Measurements from ENCODE around the gene F2RL3.
"Not testable (repeated sequence)": the region's sequence is repeated elsewhere in the genome, so short reads cannot be mapped to it uniquely, and the experiment has no call there.

The F2RL3 gene

DNA sequence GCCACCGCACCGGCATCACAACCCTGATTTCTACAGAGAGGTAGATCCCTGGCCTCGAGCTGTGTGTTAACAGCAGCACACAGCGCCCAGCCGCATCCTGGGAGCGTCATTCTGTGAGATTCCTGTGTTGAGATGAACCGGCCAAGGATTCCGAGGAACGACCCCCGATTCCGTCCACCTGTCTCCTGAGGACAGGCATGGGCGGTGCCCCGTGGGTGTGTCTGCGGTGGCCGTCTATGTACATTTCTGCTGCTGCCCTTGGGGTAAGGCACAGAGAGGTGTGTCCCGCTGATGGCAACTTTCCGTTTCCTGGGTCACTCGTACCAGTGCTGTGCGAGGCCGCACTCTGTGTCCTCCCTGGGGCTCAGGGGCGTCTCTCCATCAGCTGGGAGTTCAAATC, 16.1 kb upstream of the F2RL3 start:
- no peaks in the 10 kb centered on the region for H3K4me1 ChIP-seq (ENCODE audit: insufficient read depth, low read length, severe bottlenecking)
- peaks cover 60% of the 10 kb centered on the region for H3K36me3 ChIP-seq (ENCODE audit: insufficient read depth, low read length)
- H3F3A ChIP-seq (ENCODE audit: insufficient read depth, low read length): no peaks in the 10 kb centered on the region
- H3K4me2 ChIP-seq (ENCODE audit: low read length): no peak overlapping the region
- no peaks in the 10 kb centered on the region for H3K9me3 ChIP-seq (ENCODE audit: low read length)
- H3K9ac ChIP-seq (ENCODE audit: low read length): no peak overlapping the region
- no peak overlapping the region for H2AFZ ChIP-seq (ENCODE audit: low read length)
- TF ChIP-seq EZH2 (IDR thresholded peaks at IDR 0.05; ENCODE audit: borderline replicate concordance, low read length): no peak
- no peak for TF ChIP-seq CTCF (IDR thresholded peaks at IDR 0.05; ENCODE audit: low read length)
- no peaks in the 10 kb centered on the region for H3K27me3 ChIP-seq (ENCODE audit: insufficient read depth, low read length)
- no peaks in the 10 kb centered on the region for H4K20me1 ChIP-seq (ENCODE audit: insufficient read depth, low read length)
- no peak overlapping the region for H3K4me3 ChIP-seq (ENCODE audit: low read depth, low read length, poor library complexity, severe bottlenecking)
- no peak overlapping the region for H3K27ac ChIP-seq (ENCODE audit: low read depth, low read length, poor library complexity, severe bottlenecking)
- no peaks in the 10 kb centered on the region for H3K9me2 ChIP-seq (ENCODE audit: low read depth, low read length)
- H3K79me2 ChIP-seq (ENCODE audit: insufficient read depth, low read length): no peaks in the 10 kb centered on the region

- Histone ChIP-seq H3K79me2 (ENCODE audit: insufficient read depth, low read length) (no peaks in the 10 kb centered on the region), H3K4me2 (ENCODE audit: low read length) (no peak overlapping the region)
Observed at GRCh38 chr19:16873594-16873993, 15.2 kb upstream of the F2RL3 start.

DNA sequence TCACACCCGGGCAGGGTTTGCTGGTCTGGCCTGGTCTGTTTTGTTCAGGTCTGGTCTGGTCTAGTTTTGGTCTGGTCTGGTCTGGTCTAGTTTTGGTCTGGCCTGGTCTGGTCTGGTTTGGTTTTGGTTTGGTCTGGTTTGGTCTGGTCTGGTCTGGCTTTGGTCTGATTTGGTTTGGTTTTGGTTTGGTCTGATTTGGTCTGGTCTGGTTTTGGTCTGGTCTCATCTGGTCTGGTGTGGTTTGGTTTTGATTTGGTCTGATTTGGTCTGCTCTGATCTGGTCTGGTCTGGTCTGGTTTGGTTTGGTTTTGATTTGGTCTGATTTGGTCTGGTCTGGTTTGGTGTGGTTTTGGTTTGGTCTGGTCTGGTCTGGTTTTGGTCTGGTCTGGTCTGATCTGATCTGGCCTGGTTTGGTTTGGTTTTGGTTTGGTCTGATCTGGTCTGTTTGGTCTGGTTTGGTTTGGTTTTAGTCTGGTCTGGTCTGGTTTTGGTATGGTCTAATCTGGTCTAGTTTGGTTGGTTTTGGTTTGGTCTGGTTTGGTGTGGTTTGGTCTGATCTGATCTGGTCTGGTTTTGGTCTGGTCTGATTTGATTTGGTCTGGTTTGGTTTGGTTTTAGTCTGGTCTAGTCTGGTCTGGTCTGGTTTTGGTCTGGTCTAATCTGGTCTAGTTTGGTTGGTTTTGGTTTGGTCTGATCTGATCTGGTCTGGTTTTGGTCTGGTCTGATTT, 14.4 kb upstream of the F2RL3 start:
- Histone ChIP-seq H3K36me3 (ENCODE audit: insufficient read depth, low read length) (peaks cover 69% of the 10 kb centered on the region), H3K9me2 (ENCODE audit: low read depth, low read length) (no peaks in the 10 kb centered on the region), H3K79me2 (ENCODE audit: insufficient read depth, low read length) (no peaks in the 10 kb centered on the region), H3K4me2 (ENCODE audit: low read length) (no peak overlapping the region), H3K9me3 (ENCODE audit: low read length) (no peaks in the 10 kb centered on the region), H3K4me1 (ENCODE audit: insufficient read depth, low read length, severe bottlenecking) (no peaks in the 10 kb centered on the region), H3K27ac (ENCODE audit: low read depth, low read length, poor library complexity, severe bottlenecking) (no peak overlapping the region), H3K9ac (ENCODE audit: low read length) (no peak overlapping the region), H3F3A (ENCODE audit: insufficient read depth, low read length) (no peaks in the 10 kb centered on the region), H3K27me3 (ENCODE audit: insufficient read depth, low read length) (no peaks in the 10 kb centered on the region), H4K20me1 (ENCODE audit: insufficient read depth, low read length) (no peaks in the 10 kb centered on the region), H2AFZ (ENCODE audit: low read length) (no peak overlapping the region), H3K4me3 (ENCODE audit: low read depth, low read length, poor library complexity, severe bottlenecking) (no peak overlapping the region)
- TF ChIP-seq CTCF (IDR thresholded peaks at IDR 0.05; ENCODE audit: low read length) (no peak), EZH2 (IDR thresholded peaks at IDR 0.05; ENCODE audit: borderline replicate concordance, low read length) (no peak)

More at GRCh38 chr19:16873594-16873993, 15.2 kb upstream of the F2RL3 start:
- H4K20me1 ChIP-seq (ENCODE audit: insufficient read depth, low read length): no peaks in the 10 kb centered on the region
- H3F3A ChIP-seq (ENCODE audit: insufficient read depth, low read length): no peaks in the 10 kb centered on the region
- H3K36me3 ChIP-seq (ENCODE audit: insufficient read depth, low read length): peaks cover 61% of the 10 kb centered on the region
- no peaks in the 10 kb centered on the region for H3K9me3 ChIP-seq (ENCODE audit: low read length)
- no peak overlapping the region for H3K27ac ChIP-seq (ENCODE audit: low read depth, low read length, poor library complexity, severe bottlenecking)
- no peak overlapping the region for H3K9ac ChIP-seq (ENCODE audit: low read length)
- H3K9me2 ChIP-seq (ENCODE audit: low read depth, low read length): no peaks in the 10 kb centered on the region
- no peak overlapping the region for H3K4me3 ChIP-seq (ENCODE audit: low read depth, low read length, poor library complexity, severe bottlenecking)
- no peak for TF ChIP-seq CTCF (IDR thresholded peaks at IDR 0.05; ENCODE audit: low read length)
- no peak for TF ChIP-seq EZH2 (IDR thresholded peaks at IDR 0.05; ENCODE audit: borderline replicate concordance, low read length)
- no peak overlapping the region for H2AFZ ChIP-seq (ENCODE audit: low read length)
- H3K4me1 ChIP-seq (ENCODE audit: insufficient read depth, low read length, severe bottlenecking): no peaks in the 10 kb centered on the region
- no peaks in the 10 kb centered on the region for H3K27me3 ChIP-seq (ENCODE audit: insufficient read depth, low read length)

- H4K20me1 ChIP-seq (ENCODE audit: insufficient read depth, low read length): not testable (repeated sequence)
Observed at GRCh38 chr19:16874978-16875299, 13.9 kb upstream of the F2RL3 start.

More at GRCh38 chr19:16874978-16875299, 13.9 kb upstream of the F2RL3 start:
- H3K27me3 ChIP-seq (ENCODE audit: insufficient read depth, low read length); H3K9ac ChIP-seq (ENCODE audit: low read length); H3K9me3 ChIP-seq (ENCODE audit: low read length); H3K4me3 ChIP-seq (ENCODE audit: low read depth, low read length, poor library complexity, severe bottlenecking); H2AFZ ChIP-seq (ENCODE audit: low read length); H3F3A ChIP-seq (ENCODE audit: insufficient read depth, low read length); H3K4me2 ChIP-seq (ENCODE audit: low read length); H3K79me2 ChIP-seq (ENCODE audit: insufficient read depth, low read length); H3K4me1 ChIP-seq (ENCODE audit: insufficient read depth, low read length, severe bottlenecking); H3K9me2 ChIP-seq (ENCODE audit: low read depth, low read length): not testable (repeated sequence)
- Histone ChIP-seq H3K36me3 (ENCODE audit: insufficient read depth, low read length) (peaks cover 68% of the 10 kb centered on the region), H3K27ac (ENCODE audit: low read depth, low read length, poor library complexity, severe bottlenecking) (peak overlapping the region; percentile 41)

Data from OCI-LY1 (cell line).